NCI-H446 (cell line): ENCODE results near the gene RBL1.
"Not testable (repeated sequence)": the region's sequence is repeated elsewhere in the genome, so short reads cannot be mapped to it uniquely, and the experiment has no call there.

ENCODE experiments used
- DNase-seq, 2 experiments: peaks; one replicate each; lab custom pipeline; 2025; lab: John Stamatoyannopoulos, UW

Gene RBL1

DNA sequence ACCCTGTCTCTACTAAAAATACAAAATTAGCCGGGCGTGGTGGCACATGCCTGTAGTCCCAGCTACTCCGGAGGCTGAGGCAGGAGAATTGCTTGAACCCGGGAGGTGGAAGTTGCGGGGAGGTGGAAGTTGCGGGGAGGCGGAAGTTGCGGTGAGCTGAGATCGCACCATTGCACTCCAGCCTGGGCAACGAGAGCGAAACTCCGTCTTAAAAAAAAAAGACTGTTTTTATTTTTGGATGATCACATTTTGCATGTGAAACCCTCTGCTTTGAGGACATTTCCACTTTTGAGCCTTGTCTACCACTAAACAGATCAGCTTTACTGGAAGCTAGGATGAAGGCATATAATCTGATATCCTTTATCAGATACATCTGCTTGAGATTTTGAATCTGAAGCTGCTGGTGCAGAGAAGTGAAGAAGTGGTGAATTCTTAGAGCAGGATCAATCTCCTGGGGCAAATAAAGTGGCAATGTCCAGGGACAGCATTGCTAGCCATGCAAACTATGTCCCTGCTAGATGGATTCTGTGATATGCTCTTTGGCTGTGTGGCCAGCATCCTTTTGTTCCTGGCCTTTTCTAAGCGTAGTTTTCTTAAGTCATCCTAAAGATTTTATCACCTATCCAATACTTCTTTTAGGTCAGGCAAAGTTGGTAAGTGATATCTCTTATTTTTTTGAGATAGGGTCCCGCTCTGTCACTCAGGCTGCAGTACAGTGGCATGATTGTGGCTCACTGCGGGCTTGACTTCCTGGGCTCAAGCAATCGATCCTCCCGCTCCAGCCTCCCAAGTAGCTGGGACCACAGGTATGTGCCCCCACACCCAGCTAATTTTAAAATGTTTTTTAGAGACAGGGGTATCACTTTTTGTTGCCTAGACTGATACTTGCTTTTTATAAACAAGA is 23.3 kb downstream of the RBL1 start:
- DNase-seq, result no peak

DNA sequence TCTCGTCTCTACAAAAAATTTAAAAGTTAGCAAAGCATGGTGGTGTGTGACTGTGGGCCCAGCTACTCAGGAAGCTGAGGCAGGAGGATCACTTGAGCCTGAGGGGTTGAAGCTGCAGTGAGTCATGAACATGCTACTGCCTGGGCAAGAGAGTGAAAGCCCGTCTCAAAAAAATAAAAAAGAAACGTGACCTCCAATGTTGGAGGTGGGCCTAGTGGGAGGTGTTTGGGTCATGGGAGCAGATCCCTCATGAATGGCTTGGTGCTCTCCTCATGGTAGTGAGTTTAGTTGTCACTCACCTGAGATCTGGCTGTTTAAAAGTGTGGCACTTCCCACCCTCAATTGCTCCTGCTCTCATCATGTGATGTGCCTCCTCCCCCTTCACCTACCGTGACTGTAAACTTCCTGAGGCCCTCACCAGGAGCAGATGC is 24.3 kb downstream of the RBL1 start:
- DNase-seq, result no peak

DNA sequence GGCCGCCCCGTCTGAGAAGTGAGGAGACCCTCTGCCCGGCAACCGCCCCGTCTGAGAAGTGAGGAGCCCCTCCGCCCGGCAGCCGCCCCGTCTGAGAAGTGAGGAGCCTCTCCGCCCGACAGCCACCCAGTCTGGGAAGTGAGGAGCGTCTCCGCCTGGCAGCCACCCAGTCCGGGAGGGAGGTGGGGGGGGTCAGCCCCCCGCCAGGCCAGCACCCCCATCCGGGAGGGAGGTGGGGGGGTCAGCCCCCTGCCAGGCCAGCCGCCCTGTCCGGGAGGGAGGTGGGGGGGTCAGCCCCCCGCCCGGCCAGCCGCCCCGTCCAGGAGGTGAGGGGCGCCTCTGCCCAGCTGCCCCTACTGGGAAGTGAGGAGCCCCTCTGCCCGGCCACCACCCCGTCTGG is 26.2 kb downstream of the RBL1 start:
- DNase-seq, result not testable (repeated sequence)

DNA sequence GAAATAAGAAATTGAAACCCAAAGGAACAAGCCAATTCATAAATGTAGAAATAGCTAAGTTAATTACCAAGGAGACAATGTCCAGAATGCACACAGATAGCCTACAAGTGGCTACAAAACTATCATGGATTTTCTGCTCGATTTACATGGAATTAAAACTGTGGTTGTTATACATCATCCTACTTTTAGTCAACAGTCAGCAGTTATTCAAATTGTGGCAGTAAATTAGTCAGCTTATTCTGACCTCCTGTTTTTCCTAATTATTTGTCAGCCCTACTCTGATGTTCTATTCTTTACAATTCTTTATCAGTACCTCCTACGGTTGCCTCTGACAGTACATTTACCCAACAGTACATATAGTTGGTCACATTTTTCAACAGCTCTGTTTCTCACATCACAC is 29.6 kb downstream of the RBL1 start:
- no peak for DNase-seq

DNA sequence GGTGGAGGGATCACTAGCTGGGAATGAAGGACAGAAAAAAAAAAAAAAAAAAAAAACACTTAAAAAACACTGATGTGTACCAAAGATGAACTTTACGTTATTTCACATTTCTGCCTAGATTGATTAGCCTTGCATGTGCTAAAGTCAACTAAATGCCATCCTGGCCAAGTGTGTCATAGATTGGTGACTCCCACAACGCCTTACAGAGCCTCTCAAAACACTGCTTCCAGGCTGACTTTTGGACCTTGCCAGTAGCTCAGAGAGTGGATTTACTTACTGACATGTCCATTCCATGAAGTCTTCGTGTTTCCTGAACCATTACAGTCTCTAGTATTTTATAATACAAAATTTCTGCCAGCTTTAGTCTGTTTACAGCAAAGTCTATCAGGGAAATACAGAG is 40.5 kb downstream of the RBL1 start:
- DNase-seq, result no peak

DNA sequence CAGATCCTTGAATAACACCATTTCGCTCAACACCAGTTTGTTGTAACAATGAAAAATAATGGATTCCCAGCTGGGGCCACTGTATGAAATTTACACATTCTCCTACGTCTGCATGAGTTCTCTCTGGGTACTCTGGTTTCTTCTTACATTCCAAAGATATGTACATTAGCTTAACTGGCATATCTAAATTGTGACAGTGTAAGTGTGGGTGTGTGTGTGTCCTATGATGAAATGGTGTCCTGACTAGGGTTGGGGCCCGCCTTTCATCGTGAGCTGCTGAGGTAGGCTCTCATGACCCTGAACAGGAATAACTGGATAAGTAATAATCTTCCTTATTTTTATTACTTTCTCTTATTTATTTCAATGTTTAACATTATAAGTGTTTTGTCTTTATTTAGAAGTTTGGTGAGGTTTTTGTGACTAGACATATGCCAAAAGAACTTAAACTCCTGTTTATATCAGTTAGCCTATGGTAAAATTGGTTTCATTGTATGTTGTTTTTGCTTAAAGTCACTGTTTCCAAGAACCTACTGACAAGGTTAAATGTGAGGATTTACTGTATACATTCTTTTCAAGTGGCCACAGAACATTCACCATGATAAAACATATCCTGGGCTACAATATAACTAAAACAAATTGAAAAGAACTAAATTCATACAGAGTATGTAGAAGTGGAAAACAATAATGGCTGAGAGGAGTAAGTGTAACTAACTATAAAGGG is 42.4 kb downstream of the RBL1 start:
- DNase-seq, result no peak

DNA sequence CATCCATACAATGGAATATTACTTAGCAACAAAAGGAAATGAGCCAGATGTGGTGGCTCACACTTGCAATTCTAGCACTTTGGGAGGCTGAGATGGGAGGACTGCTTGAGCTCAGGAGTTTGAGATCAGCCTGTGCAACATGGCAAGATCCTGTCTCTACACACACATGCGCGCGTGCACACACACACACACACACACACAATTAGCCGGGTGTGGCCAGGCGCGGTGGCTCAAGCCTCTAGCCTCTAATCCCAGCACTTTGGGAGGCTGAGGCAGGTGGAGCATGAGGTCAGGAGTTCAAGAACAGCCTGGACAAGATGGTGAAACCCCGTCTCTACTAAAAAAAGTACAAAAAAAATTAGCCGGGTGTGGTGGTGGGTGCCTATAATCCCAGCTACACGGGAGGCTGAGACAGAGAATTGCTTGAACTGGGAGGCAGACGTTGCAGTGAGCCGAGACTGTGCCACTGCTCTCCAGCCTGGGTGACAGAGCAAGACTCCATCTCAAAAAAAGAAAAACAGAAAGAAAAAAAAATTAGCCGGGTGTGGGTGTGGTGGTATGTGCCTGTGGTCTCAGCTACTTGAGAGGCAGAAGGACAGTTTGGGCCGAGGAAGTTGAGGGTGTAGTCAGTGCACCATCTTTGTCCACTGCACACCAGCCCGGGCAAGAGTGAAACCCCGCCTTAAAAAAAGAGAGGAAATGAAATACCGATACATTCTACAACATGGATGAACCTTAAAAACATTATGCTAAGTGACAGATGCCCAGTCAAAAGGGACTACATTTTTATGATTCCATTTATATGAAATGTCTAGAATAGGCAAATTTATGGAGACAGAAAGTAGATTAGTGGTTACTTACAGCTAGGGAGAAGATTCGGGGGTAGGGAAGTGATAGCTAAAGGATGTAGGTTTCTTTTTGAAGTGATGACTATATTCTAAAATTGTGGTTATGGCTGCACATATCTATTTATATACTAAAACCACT is 52.5 kb downstream of the RBL1 start:
- no peak for DNase-seq

DNA sequence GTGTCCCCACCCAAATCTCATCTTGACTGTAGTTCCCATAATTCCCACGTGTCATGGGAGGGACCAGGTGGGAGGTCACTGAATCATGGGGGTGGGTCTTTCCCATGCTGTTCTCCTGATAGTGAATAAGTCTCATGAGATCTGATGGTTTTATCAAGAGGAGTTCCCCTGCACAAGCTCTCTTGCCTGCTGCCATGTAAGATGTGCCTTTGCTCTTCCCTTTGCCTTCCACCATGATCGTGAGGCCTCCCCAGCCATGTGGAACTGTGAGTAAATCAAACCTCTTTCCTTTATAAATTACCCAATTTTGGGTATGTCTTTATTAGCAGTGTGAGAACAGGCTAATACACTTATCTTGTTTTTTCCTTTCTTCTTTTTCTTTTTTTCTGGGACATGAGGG is 56.4 kb downstream of the RBL1 start:
- not testable (repeated sequence) for DNase-seq

DNA sequence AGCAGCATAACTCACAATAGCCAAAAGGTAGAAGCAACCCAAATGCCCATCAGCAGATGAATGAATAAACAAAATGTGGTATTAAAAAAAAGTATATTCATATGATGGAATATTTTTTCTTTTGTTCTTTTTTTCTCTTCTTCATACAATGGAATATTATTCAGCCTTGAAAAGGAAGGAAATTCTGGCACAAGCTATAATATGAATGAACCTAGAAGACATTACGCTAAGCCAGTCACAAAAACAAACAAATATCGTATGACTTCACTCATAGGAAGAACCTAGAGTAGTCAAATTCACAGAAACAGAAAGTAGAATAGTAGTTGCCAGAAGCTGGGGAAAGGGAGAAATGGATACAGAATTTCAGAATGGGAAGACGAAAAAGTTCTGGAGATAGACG is 63.7 kb downstream of the RBL1 start:
- no peak for DNase-seq

DNA sequence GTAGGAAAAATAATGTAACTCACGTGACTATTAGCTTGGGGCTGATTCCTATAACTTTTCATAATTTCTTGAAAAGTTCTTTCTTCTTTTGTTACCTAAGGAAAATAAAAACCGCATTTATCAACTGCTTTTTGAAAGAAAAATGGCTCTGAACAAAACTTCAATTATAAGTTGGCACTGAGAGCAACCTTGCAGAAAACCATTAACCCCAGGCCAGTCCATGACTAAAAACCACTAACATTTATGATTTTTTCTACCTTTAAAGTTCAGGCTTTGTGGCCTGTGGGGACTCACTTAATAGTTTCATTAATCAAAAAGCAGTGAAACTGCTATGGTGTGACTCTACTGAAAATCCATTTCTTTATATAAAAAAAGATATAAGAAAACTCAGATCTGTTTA is 75.2 kb downstream of the RBL1 start:
- no peak for DNase-seq

DNA sequence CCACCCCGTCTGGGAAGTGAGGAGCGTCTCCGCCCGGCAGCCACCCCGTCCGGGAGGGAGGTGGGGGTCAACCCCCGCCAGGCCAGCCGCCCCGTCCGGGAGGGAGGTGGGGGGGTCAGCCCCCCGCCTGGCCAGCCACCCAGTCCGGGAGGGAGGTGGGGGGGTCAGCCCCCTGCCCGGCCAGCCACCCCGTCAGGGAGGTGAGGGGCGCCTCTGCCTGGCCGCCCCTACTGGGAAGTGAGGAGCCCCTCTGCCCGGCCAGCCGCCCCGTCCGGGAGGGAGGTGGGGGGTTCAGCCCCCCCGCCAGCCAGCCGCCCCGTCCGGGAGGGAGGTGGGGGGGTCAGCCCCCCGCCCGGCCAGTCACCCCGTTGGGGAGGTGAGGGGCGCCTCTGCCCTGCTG is 83.2 kb downstream of the RBL1 start:
- DNase-seq, result not testable (repeated sequence)

DNA sequence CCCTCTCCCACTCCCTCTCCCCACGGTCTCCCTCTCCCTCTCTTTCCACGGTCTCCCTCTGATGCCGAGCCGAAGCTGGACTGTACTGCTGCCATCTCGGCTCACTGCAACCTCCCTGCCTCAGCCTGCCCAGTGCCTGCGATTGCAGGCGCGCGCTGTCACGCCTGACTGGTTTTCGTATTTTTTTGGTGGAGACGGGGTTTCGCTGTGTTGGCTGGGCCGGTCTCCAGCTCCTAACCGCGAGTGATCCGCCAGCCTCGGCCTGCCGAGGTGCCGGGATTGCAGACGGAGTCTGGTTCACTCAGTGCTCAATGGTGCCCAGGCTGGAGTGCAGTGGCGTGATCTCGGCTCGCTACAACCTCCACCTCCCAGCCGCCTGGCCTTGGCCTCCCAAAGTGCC is 83.9 kb downstream of the RBL1 start:
- not testable (repeated sequence) for DNase-seq

DNA sequence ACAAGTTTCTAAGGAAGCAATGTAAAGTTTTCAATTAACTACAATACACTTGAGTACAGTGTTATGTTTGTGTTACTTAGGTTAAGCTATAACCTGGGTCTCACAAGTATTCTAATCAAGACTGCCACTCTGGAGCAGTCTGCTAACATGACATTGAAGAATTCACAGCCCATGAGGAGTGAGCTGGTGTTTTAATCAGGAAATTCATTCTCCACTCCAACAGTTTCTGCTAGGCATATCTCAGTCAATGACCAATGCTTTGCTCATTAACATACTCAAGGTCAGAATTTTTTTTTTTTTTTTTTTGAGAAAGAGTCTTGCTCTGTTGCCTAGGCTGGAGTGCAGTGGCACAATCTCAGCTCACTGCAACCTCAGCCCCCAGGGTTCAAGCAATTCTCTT is 84.7 kb downstream of the RBL1 start:
- no peak for DNase-seq

DNA sequence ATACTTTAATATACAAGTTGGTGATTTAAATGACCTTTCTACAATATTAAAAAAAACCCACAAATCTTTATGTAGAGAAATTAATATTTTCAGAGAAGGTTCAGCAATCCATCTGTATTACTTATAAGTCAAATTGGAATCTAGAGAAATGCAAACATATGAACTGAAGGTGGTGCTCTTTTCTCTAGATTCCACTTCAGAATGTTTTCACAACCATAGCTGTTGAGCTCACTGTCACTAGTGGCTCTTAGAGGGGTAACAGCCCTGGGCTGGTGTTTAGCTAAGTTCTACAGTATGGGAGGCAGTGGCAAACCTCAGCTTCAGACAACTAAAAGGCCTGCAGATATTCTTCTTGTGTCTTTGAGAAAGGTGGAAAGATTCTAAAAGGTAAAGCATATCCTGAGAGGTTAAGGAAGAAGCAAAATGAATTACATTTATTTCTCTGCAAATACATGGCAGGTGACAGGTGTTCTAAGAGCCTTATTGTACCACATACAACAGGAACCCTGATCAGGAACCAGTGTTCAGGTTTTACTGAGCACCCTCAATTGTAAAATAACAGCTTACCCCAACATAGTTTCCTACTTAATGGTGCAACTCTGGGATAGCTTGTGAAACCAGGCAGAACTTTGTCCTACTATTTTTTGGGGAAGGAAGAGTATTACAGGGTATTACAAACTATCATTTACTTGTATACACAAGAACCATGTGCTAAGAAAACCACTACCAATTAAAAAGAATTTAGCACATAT is 87.7 kb downstream of the RBL1 start:
- no peak for DNase-seq

DNA sequence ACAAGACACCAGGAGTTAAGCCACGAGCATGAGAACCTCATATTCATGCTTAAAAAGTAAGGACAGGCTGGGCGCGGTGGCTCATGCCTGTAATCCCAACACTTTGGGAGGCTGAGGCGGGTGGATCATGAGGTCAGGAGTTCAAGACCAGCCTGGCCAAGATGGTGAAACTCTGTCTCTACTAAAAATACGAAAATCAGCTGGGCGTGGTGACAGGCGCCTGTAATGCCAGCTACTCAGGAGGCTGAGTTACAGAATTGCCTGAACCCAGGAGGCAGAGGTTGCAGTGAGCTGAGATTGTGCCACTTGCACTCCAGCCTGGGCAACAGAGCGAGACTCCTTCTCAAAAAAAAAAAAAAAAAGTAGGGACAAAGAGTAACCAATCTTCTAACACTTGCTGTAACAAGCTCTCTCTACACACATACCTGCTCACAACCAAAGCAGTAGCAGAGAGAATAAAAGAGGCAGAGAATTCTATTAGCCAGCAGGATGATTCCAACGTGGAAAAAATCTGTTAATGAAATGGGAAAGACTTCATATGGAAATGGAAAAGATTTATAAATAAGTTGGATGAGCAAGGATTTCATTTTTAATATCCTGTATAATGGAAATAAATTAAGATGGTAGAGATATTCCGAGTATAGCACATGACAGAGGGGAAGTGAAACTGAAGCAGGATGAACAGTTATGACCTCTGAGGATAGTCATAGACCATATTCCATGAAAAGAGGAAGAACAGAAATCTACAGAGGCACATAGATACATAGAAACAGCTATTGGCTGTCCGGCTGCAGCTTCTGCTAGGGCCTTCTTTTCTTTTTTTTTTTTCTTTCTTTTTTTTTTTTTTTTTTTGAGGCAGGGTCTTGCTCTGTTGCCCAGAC is 90.5 kb downstream of the RBL1 start:
- DNase-seq, result not testable (repeated sequence)

DNA sequence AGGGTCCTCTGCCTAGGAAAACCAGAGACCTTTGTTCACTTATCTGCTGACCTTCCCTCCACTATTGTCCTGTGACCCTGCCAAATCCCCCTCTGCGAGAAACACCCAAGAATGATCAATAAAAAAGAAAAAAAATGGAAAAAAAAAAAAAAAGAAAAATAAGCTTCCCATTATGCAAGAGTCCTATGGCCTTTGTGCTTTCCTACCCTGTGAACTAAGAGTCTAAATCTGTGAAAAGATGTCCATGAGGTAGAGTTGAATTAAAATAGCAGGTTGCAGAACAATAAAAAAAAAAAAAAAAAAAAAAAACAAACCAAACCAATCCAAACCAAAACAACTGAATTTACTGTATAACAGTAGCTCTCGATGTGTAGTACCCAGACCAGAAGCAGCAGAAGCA is 94.2 kb downstream of the RBL1 start:
- not testable (repeated sequence) for DNase-seq

DNA sequence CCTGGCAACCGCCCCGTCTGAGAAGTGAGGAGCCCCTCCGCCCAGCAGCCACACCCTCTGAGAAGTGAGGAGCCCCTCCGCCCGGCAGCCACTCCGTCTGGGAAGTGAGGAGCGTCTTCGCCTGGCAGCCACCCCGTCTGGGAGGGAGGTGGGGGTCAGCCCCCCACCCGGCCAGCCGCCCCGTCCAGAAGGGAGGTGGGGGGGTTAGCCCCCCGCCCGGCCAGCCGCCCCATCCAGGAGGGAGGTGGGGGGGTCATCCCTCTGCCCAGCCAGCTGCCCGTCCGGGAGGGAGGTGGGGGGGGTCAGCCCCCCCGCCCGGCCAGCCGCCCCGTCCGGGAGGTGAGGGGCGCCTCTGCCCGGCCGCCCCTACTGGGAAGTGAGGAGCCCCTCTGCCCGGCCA is 95.6 kb downstream of the RBL1 start:
- not testable (repeated sequence) for DNase-seq

DNA sequence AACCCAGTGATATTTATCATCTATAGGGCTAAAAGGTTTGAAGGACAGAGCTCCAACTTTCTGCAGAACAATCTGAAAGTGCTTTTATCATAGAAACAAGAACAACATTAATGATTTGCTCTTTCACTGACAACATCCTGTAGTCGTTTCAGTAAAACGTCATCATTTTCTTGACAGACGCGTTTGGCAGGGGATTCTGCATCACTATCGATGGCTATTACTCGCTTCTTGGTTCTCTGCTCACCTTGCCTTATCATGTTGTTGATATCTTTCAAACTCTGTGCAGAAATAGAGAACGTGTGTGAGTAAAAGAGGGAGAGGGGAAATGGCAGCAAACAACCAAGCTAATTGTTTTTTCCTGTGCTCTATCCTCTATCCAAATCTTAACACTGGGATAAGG is 97.1 kb downstream of the RBL1 start:
- no peak for DNase-seq

DNA sequence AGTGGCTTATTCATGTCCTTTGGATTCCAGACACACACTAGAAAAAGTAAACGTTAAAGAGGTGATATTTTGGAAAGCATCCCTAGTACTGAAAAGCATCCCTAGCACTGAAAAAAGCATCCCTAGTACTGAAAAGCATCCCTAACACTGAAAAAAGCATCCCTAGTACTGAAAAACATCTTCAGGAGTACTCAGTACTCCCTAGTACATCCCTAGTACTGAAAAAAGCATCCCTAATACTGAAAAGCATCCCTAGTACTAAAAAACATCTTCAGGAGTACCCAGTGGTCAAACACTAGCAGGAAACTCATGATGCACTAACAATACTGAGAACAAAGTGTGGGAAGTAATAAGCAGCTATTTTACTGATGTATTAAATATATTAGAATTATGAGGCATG is 98.7 kb downstream of the RBL1 start:
- DNase-seq, result no peak

DNA sequence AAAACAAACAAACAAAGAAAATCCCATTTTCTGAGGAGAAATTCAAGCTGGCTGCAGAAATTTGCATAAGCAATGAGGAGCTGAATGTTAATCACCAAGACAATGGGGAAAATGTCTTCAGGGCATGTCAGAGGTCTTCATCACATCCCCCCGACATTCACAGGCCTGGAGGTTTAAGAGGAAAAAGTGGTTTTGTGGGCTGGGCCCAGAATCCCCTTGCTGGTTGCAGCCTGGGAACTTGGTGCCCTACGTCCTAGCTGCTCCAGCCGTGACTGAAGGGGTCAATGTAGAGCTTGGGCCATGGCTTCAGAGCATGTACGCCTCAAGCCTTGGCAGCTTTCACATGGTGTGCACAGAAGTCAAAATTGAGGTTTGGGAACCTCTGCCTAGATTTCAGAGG is 101.6 kb downstream of the RBL1 start:
- not testable (repeated sequence) for DNase-seq
